Smooth muscle cell (in vitro differentiated cells): ENCODE measurements around the gene MICA. TPM values are rescaled to one million over a fixed set of nuclear protein-coding genes. Genes with fewer than 3 reads are reported as not detected.
"Not testable (repeated sequence)": the region's sequence is repeated elsewhere in the genome, so short reads cannot be mapped to it uniquely, and the experiment has no call there.

Experiments used
- DNase-seq: peaks from one replicate; lab custom pipeline; 2025; ENCODE audit not compliant: unreplicated experiment; lab: John Stamatoyannopoulos, UW
- H2AFZ ChIP-seq: fragments of 200-600 bp; sonication (generic); 2 replicates; pipeline ENCODE4 v1.6.0; 2016; ENCODE audit warnings: antibody characterized with exemption, low read depth, mild to moderate bottlenecking
- H3F3A ChIP-seq: fragments of 200-600 bp; sonication (generic); 2 replicates; pipeline ENCODE4 v1.6.0; 2017; ENCODE audit warnings: antibody characterized with exemption, low read depth
- H3K27ac ChIP-seq: fragments of 200-600 bp; sonication (generic); 2 replicates; pipeline ENCODE4 v1.5.1; 2016; ENCODE audit warnings: low read depth, mild to moderate bottlenecking
- H3K27me3 ChIP-seq: fragments of 200-600 bp; sonication (generic); 2 replicates; pipeline ENCODE4 v1.6.1; 2016; ENCODE audit warnings: low read depth, mild to moderate bottlenecking
- H3K36me3 ChIP-seq: fragments of 200-600 bp; sonication (generic); 2 replicates; pipeline ENCODE4 v1.5.1; 2016; ENCODE audit warnings: low read depth
- H3K4me1 ChIP-seq: fragments of 200-600 bp; sonication (generic); 2 replicates; pipeline ENCODE4 v1.5.1; 2016; ENCODE audit warnings: low read depth
- H3K4me2 ChIP-seq: fragments of 200-600 bp; sonication (generic); 2 replicates; pipeline ENCODE4 v1.6.0; 2016; ENCODE audit warnings: mild to moderate bottlenecking
- H3K4me3 ChIP-seq: fragments of 200-600 bp; sonication (generic); 2 replicates; pipeline ENCODE4 v1.5.1; 2016; ENCODE audit warnings: mild to moderate bottlenecking
- H3K79me2 ChIP-seq: fragments of 200-600 bp; sonication (generic); 2 replicates; pipeline ENCODE4 v1.6.0; 2016; ENCODE audit warnings: low read depth, mild to moderate bottlenecking
- H3K9ac ChIP-seq: fragments of 200-600 bp; sonication (generic); 2 replicates; pipeline ENCODE4 v1.6.0; 2016; ENCODE audit warnings: low read depth
- H3K9me3 ChIP-seq: fragments of 200-600 bp; sonication (generic); replicated peaks from 2 replicates; pipeline ENCODE4 v1.5.1; 2016; ENCODE audit warnings: low read depth
- H4K20me1 ChIP-seq: fragments of 200-600 bp; sonication (generic); 2 replicates; pipeline ENCODE4 v1.6.0; 2016; ENCODE audit warnings: low read depth
- WGBS: methylation state at CpG from one replicate; pipeline ENCODE4 v1.1.7; 2016; ENCODE audit warnings: low lambda C conversion rate; 5-methylcytosine and 5-hydroxymethylcytosine counted together
- polyA plus RNA-seq: library from polyadenylated mRNA; unstranded; fragments of >200 nt; fragmentation: Nextera tagmentation; extraction: Ambion mirVana; gene quantifications from 2 replicates; pipeline ENCODE4 v1.2.1, GENCODE V29; 2016
- total RNA-seq: library from RNA; depleted of rRNA; stranded (reverse); fragments of >200 nt; gene quantifications from 2 replicates; pipeline ENCODE4 v1.2.3, GENCODE V29; 2014
- TF ChIP-seq, protein P1 (sequence below): fragments of 200-600 bp; sonication (generic); IDR thresholded peaks from 2 replicates; pipeline ENCODE4 v1.5.1; 2017; ENCODE audit warnings: borderline replicate concordance, mild to moderate bottlenecking, antibody characterized with exemption; ENCODE audit not compliant: insufficient read depth, poor library complexity, severe bottlenecking

Gene MICA
- total and polyA plus RNA-seq, 2 experiments from 2014 or later, result 54.2 to 60.8 TPM

DNA sequence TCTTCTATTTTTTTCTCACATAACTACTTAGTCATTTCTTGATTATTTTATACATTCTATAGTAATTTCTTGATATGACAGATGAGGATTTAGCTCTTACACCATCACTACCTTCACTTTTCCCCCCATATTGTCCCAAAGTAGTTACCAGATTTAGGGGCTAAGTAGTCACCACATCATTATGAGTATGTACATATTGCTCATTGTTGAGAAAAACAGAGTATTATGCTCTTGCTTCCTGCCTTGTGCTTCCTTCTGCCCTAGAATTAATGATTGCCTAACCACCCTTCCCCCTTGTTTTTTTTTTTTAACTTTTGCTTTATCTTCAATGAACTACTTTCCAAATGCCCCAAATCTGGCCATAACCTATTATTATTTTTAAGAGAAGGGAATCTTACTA is 39.6 kb upstream of the MICA start:
- Histone ChIP-seq H2AFZ (no peak overlapping the region), H3K9ac (no peak overlapping the region), H4K20me1 (no peaks in the 10 kb centered on the region), H3K4me2 (no peak overlapping the region), H3K79me2 (no peaks in the 10 kb centered on the region), H3K4me1 (no peaks in the 10 kb centered on the region), H3F3A (no peaks in the 10 kb centered on the region), H3K4me3 (no peak overlapping the region), H3K27me3 (peaks cover 58% of the 10 kb centered on the region), H3K36me3 (no peaks in the 10 kb centered on the region), H3K9me3 (no peaks in the 10 kb centered on the region), H3K27ac (no peak overlapping the region)
- DNase-seq, result no peak
- TF ChIP-seq, protein P1, sequence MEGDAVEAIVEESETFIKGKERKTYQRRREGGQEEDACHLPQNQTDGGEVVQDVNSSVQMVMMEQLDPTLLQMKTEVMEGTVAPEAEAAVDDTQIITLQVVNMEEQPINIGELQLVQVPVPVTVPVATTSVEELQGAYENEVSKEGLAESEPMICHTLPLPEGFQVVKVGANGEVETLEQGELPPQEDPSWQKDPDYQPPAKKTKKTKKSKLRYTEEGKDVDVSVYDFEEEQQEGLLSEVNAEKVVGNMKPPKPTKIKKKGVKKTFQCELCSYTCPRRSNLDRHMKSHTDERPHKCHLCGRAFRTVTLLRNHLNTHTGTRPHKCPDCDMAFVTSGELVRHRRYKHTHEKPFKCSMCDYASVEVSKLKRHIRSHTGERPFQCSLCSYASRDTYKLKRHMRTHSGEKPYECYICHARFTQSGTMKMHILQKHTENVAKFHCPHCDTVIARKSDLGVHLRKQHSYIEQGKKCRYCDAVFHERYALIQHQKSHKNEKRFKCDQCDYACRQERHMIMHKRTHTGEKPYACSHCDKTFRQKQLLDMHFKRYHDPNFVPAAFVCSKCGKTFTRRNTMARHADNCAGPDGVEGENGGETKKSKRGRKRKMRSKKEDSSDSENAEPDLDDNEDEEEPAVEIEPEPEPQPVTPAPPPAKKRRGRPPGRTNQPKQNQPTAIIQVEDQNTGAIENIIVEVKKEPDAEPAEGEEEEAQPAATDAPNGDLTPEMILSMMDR, result no peak

DNA sequence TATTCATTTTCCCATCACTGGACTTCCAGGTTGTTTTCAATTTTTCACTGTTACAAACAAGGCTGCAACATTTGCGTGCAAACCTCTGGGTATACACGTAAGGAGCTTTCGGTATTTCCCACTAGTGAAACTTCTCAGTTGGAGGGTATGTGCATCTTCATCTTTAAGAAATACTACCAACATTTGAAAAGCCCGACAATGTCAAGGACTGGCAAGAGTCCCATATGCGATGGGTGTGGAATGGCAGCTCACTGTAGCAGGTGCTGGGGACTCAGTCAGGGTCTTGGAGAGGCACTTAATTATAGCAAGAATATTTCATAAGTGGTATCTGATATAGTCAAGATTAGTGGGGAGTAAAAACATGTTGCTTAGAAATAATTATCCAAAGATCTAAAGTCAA is 37.5 kb upstream of the MICA start:
- WGBS, result 85% methylated on average over 5 of the region's 5 CpGs
- no peak overlapping the region for H3K4me2 ChIP-seq
- H2AFZ ChIP-seq, result no peak overlapping the region
- H3F3A ChIP-seq, result no peaks in the 10 kb centered on the region
- H3K36me3 ChIP-seq, result no peaks in the 10 kb centered on the region
- no peaks in the 10 kb centered on the region for H4K20me1 ChIP-seq
- peaks cover 46% of the 10 kb centered on the region for H3K27me3 ChIP-seq
- H3K4me3 ChIP-seq, result no peak overlapping the region
- H3K27ac ChIP-seq, result no peak overlapping the region
- no peaks in the 10 kb centered on the region for H3K79me2 ChIP-seq
- TF ChIP-seq, protein P1, result no peak
- DNase-seq, result no peak
- no peak overlapping the region for H3K9ac ChIP-seq
- H3K9me3 ChIP-seq, result no peaks in the 10 kb centered on the region
- no peaks in the 10 kb centered on the region for H3K4me1 ChIP-seq

DNA sequence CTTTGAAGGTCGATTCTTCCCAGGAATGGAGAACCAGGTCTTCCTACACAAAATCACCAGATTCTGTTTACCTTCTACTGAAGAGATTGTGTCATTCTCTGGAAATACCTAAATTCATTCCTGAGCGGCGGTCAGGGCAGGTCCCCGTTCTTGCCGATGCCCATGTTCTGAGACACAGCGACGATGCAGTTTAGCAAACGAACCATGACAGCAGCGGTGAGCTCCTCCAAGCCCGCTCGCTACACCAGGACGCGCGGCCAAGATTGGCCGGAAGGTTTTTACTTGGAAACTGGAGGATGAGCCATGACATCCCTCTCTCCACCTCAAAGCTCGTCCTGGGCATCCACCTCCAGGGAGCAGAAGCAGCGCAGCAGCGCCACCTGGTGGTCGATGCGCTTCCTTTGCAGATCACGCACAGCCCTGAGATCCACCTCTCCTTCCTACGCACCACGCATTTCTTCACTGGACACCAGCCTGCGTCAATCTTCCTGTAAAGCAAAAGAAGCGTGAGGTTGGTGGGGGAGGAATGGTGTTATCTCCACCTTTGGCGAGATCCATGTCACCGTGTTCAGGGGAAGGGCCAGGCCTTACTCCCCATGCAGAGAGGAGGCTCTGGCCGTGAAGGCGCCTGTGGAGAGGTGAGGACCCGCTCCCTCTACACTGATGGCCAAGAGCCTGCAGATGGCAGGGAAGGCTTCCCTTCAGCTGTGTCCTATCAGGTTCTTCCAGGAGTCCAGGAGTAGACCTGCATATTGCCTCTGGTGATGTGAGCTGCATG is 36.5 kb upstream of the MICA start:
- no peak overlapping the region for H2AFZ ChIP-seq
- no peaks in the 10 kb centered on the region for H3K4me1 ChIP-seq
- no peak overlapping the region for H3K9ac ChIP-seq
- H3K4me3 ChIP-seq, result peak overlapping the region; percentile 31
- no peaks in the 10 kb centered on the region for H4K20me1 ChIP-seq
- no peaks in the 10 kb centered on the region for H3F3A ChIP-seq
- 11% methylated on average over 30 of the region's 30 CpGs for WGBS
- H3K9me3 ChIP-seq, result no peaks in the 10 kb centered on the region
- peak; percentile 75 for DNase-seq
- peak overlapping the region; percentile 55 for H3K4me2 ChIP-seq
- H3K36me3 ChIP-seq, result no peaks in the 10 kb centered on the region
- H3K27ac ChIP-seq, result no peak overlapping the region
- peaks cover 43% of the 10 kb centered on the region for H3K27me3 ChIP-seq
- TF ChIP-seq, protein P1, result peak; percentile 95
- no peaks in the 10 kb centered on the region for H3K79me2 ChIP-seq

DNA sequence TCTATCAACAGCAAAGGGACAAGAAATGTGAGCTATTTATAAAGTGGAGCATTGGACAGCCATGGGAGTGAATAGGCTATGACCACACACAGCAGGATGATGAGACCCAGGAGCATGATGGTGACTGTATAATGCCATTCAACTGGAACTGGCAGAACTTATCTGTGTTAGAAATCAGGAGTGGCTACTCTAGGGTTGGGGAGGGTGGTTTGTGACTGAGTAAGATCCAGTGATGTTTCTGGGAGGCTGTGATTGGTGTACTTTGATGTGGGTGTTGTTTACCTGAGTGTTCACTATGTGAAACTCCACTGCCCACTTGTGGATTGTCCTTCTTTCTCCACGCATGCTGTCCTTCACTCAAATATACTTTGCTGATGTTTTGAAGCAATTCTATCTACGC is 34.9 kb upstream of the MICA start:
- H3K27ac ChIP-seq, result no peak overlapping the region
- peaks cover 31% of the 10 kb centered on the region for H3K27me3 ChIP-seq
- H3K9ac ChIP-seq, result no peak overlapping the region
- H3K36me3 ChIP-seq, result no peaks in the 10 kb centered on the region
- no peak overlapping the region for H2AFZ ChIP-seq
- no peaks in the 10 kb centered on the region for H4K20me1 ChIP-seq
- H3K4me1 ChIP-seq, result no peaks in the 10 kb centered on the region
- no peaks in the 10 kb centered on the region for H3K79me2 ChIP-seq
- no peaks in the 10 kb centered on the region for H3K9me3 ChIP-seq
- no peak overlapping the region for H3K4me2 ChIP-seq
- no peak for DNase-seq
- 94% methylated on average over 2 of the region's 2 CpGs for WGBS
- TF ChIP-seq, protein P1, result no peak
- H3F3A ChIP-seq, result no peaks in the 10 kb centered on the region
- no peak overlapping the region for H3K4me3 ChIP-seq

DNA sequence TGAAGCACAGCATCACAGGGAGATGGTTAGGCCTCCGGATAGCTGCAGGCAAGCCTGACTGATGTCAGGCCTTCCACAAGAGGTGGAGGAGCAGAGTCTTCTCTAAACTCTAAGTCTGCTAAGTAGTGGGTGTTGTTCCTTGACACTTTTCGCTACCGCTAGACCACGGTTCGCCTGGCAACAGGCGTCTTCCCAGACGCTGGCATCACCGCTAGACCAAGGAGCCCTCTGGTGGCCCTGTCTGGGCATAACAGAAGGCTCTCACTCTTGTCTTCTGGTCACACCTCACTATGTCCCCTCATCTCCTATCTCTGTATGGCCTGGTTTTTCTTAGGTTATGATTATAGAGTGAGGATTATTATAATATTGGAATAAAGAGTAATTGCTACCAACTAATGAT is 29.3 kb upstream of the MICA start:
- H3K27ac ChIP-seq, H2AFZ ChIP-seq, H4K20me1 ChIP-seq, H3F3A ChIP-seq, H3K4me3 ChIP-seq, H3K36me3 ChIP-seq, H3K9ac ChIP-seq, DNase-seq, H3K4me1 ChIP-seq, H3K4me2 ChIP-seq, H3K9me3 ChIP-seq, H3K79me2 ChIP-seq: not testable (repeated sequence)
- no CpG with 5 or more reads among the region's 8 CpGs for WGBS
- H3K27me3 ChIP-seq, result peaks cover 21% of the 10 kb centered on the region
